HUDEP-2 (cell line): ENCODE measurements around the gene LRRC25.

Experiments used
- DNase-seq, 76 experiments: peaks; one replicate each; lab custom pipeline; 2025; ENCODE audit not compliant: unreplicated experiment in 76 of 76; lab: John Stamatoyannopoulos, UW

The LRRC25 gene

DNA sequence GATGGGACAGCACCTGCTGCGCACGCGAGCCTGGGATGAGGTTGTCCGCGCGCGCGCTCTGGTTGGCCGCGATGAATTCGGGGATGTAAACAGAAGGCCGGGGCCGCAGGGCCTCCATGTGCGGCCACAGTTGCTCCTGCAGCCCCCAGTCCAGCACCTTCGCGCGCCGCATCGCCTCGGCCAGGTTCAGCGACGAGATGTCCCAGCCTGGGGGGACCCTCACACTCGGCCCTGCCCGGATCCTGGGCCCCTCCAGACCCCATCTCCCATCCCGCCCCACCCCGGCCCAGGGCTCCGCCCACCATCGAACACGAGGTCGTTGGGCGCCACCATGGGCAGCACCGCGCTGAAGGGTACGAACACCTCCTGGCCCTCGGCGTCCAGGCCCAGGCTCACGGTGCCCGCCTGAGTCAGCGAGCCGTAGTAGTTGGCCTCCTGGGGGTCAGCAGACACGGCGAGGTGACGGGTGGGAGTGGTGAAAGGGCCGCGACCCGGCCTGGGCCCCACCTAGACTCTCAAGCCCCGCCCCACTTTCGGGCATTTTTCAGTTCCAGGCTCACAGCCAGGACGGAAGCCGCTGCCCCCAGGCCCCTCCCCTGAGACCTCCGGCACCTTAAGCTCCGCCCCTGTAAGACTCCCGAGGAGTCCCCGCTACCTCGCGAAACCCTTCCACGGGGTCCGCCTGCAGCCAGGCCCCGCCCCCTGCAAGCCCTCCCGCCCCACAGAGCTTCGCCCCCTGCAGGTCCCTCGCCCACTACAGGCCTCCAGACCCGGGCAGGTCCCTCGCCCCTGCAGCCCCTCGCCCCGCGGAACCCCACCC, 39.5 kb upstream of the LRRC25 start:
- peak in 74 of 76 experiments; percentile 44 to 98 (median 88) for DNase-seq

- no peak for DNase-seq
These were observed 38.6 kb upstream of the LRRC25 start for GRCh38 chr19:18435842-18436670.

- DNase-seq: no peak
These were observed 37.9 kb upstream of the LRRC25 start for GRCh38 chr19:18435178-18435841.

GRCh38 chr19:18434411-18435175, 37.2 kb upstream of the LRRC25 start:
- DNase-seq: peak in 19 of 76 experiments; percentile 16 to 43 (median 28)

GRCh38 chr19:18433735-18434398, 36.4 kb upstream of the LRRC25 start:
- no peak for DNase-seq

DNA sequence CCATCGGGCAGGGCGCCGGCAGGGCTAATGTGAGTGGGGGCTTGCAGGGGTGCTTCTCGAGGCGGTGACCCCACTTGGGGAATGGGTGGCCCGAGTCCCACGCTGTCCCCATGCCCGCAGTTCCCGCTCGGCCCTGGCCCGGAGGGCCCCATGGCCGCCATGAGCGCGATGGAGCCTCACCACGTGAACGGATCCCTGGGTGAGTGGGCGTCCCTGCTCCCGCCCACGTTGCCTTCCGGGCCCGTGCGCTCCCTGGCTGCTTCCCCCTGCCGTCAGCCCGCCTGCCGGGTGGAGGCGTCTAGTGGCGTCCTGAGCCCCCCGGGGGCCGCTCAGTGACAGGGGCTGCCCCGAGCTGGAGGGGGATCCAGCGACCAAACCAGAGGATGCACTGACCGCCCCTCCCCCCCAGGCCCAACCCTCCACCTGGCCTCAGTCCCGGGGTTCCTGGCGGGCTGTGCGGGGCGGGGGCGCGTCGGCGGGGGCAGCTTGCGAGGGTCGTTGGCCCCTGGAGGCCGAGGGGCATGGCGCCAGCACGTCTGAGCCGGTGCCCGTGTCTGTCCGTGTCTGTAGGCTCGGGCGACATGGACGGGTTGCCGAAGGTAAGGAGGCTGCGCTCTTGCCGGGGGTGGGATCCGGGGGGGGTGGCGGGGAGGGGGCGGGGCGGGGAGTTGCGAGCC, 35.7 kb upstream of the LRRC25 start:
- no peak for DNase-seq

DNA sequence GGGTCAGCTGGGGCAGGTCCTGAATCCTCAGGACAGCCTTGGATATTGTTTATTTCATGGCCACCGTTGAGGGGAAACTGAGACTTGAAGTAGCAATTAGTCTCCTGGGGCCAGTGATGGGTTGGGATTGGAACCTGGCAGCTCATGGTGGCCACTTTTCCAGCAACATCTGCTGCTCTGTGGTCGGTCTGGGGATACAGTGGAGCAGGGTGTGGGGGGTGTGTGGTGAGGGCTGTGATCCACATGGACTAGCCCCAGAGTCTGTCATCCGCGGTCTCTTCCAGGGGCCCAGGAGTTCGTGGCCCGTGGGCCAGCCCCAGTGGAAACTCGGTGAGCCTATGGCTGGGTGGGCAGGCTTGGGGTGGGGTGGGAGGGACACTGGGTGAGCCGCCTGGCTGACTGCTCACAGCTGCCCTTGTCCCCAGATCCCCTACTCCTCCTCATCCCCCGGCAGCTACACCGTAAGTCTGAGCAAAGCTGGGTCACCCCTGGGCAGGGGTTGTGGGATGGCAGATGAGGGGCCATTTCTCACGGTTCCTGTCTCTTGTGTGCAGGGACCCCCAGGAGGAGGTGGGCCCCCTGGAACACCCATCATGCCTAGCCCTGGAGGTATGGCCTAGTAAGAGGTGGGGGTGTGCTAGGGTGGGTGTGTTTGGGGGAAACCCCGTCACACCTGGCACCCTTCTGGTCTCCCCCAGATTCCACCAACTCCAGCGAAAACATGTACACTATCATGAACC, 35.0 kb upstream of the LRRC25 start:
- DNase-seq: no peak

GRCh38 chr19:18431351-18432197, 34.2 kb upstream of the LRRC25 start:
- DNase-seq: no peak

GRCh38 chr19:18430417-18431144, 33.2 kb upstream of the LRRC25 start:
- DNase-seq: no peak

GRCh38 chr19:18429717-18430416, 32.4 kb upstream of the LRRC25 start:
- no peak for DNase-seq

DNA sequence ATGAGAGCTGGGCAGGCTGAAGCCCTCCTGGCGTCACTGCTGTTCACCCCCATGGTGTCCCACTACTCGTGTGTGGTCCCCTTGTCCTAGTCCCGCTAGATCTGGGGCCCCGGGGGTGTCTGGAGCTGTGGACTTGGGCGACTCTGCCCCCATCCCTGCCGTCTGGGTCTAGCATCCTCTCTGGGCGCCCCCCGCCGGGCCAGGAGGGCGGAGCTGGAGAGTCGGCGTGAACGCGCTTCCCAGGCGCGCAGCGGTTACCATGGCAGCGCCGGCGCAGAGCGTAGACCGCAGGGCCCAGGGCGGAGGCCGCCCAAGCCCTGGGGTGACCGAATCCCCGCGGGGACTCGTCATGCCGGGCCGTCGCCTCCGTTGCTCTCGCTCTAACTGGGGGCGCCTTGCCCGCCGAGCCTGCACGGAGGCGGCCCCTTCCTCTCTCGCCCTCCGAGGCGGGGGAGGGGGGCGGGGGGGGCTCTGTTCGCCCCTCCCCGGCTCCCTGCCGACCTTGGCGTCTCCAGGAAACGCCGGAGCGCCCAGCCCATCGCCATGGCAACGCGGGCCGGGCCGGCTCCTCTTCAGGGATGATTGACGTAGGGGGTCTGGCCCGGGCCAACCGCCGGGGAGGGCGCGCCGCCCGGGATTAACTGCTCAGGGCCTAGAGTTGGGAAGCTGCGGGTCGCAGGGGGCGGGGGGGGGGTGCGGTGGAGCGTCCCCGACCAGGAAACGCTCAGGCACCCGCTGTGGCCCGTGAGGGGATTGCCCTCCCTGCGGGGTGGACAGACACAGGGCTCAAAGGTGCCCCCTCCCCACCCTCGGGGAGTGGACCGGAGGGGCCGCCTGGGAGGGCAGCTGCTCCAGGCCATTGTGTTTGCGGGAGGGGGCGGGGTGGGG, 31.6 kb upstream of the LRRC25 start:
- DNase-seq: peak in 70 of 76 experiments; percentile 46 to 92 (median 81)

DNA sequence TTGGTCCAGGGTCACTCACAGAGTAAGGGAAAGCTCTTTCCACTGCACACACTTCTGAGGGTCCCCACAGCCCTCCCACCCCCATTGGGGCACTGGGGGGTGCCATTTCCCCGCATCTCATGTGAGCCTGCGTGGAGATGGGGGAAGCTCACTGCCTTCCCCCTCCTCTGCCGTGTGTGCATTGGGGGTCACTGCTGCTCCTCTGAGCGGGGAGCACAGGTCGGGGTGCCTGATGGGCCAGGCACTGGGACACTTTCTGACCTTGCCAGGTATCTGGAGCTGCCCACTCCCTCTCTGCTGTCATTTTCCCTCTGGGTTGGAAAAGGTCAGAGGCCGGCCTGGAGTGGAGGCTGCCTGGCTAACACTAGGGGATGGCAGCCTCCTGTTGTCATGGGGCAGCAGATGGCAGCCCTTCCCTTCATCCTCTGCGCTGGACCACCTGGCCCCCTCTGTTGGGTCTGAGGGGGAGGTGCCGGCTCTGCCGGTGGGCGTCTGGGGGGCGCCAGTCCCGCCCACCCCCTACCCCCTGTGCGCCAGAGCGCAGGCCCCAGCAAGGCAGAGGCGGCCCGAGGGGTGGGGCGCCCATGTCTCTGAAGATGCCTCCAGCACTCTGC, 30.9 kb upstream of the LRRC25 start:
- DNase-seq: no peak

DNA sequence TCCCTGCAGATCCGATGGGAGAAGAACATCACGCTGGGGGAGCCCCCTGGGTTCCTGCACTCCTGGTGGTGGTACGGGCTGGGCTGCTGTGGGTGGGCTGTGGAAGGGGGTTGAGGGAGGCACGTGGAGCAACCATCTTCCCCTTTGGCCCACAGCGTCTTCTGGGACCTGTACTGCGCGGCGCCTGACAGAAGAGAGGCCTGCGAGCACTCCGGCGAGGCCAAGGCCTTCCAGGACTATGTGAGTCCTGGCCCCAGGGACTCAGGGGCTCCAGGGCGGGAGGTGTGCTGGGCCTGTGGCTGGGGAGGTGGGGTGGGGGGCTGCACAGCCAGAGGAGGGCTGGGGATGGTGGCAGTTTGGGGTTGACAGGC, 30.3 kb upstream of the LRRC25 start:
- DNase-seq: no peak

- DNase-seq: no peak
These were observed 29.8 kb upstream of the LRRC25 start for GRCh38 chr19:18427080-18427742.

DNA sequence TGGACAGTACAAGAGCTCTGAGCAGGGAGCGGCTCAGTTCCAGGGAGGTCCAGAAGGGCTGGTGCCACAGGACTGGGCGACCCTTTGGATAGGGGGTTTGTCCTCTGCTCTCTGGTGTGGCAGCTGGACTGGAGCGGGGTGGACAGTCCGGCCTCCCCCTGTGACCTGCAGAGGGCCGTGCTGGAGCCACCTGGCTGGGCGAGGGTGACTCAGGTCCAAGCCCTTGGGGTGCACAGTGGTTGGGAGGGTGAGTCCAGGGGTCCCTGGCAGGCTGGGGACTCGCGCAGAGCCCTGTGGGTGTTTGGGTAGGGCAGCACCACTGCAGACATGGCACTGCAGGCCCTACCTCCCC, 29.0 kb upstream of the LRRC25 start:
- DNase-seq: no peak
